Trophoblast cell (in vitro differentiated cells and primary cell): ENCODE data around the gene VPS9D1. TPM values are rescaled to one million over a fixed set of nuclear protein-coding genes. Genes with fewer than 3 reads are reported as not detected.
A peak's percentile ranks its signal among the peaks of the same experiment; 100 is the strongest.

Source experiments
- DNase-seq, 2 donors: peaks; one replicate each; pipeline ENCODE4 v3.0.0-alpha.2; 2016
- H2AFZ ChIP-seq: 2 replicates; pipeline ENCODE4 v1.6.1; 2013; ENCODE audit warnings: low read length, moderate library complexity, mild to moderate bottlenecking; ENCODE audit not compliant: insufficient read depth, poor library complexity
- H2AK5ac ChIP-seq: 2 replicates; pipeline ENCODE4 v1.6.1; 2013; ENCODE audit warnings: mild to moderate bottlenecking, low read length
- H2BK120ac ChIP-seq: 2 replicates; pipeline ENCODE4 v1.6.1; 2013; ENCODE audit warnings: low read length, mild to moderate bottlenecking, moderate library complexity; ENCODE audit not compliant: insufficient read depth, poor library complexity
- H2BK12ac ChIP-seq: 2 replicates; pipeline ENCODE4 v1.6.1; 2013; ENCODE audit warnings: mild to moderate bottlenecking, low read length, moderate library complexity
- H2BK5ac ChIP-seq: 2 replicates; pipeline ENCODE4 v1.6.1; 2013; ENCODE audit warnings: low read length, low read depth, moderate library complexity, mild to moderate bottlenecking; ENCODE audit not compliant: poor library complexity
- H3K14ac ChIP-seq: 2 replicates; pipeline ENCODE4 v1.6.1; 2013; ENCODE audit warnings: mild to moderate bottlenecking, low read length
- H3K18ac ChIP-seq: 2 replicates; pipeline ENCODE4 v1.6.1; 2013; ENCODE audit warnings: mild to moderate bottlenecking, low read length
- H3K23ac ChIP-seq: 2 replicates; pipeline ENCODE4 v1.6.1; 2013; ENCODE audit warnings: low read length
- H3K27ac ChIP-seq: 2 replicates; pipeline ENCODE4 v1.5.1; 2013; ENCODE audit warnings: low read depth, mild to moderate bottlenecking, inconsistent platforms, low read length, moderate library complexity
- H3K27me3 ChIP-seq: 2 replicates; pipeline ENCODE4 v1.6.1; 2013; ENCODE audit warnings: inconsistent platforms, mild to moderate bottlenecking, low read length, moderate library complexity; ENCODE audit not compliant: insufficient read depth
- H3K36me3 ChIP-seq, 2 experiments: 1 replicate in 1 of 2; 2 replicates in 1 of 2; pipeline ENCODE4 v1.6.1; 2013; ENCODE audit warnings: low read length in 2 of 2, mild to moderate bottlenecking in 2 of 2, moderate library complexity in 1 of 2; ENCODE audit not compliant: insufficient read depth in 2 of 2, control insufficient read depth in 1 of 2
- H3K4ac ChIP-seq: 2 replicates; pipeline ENCODE4 v1.6.1; 2013; ENCODE audit warnings: low read depth, mild to moderate bottlenecking, low read length, moderate library complexity
- H3K4me1 ChIP-seq, 2 experiments: 1 replicate in 1 of 2; 2 replicates in 1 of 2; pipeline ENCODE4 v1.6.1; 2013; ENCODE audit warnings: low read length in 2 of 2, mild to moderate bottlenecking in 2 of 2, moderate library complexity in 1 of 2; ENCODE audit not compliant: insufficient read depth in 2 of 2, control insufficient read depth in 1 of 2
- H3K4me2 ChIP-seq: 2 replicates; pipeline ENCODE4 v1.6.1; 2013; ENCODE audit warnings: inconsistent platforms, mild to moderate bottlenecking, low read length, moderate library complexity
- H3K4me3 ChIP-seq: 2 replicates; pipeline ENCODE4 v1.5.1; 2013; ENCODE audit warnings: mild to moderate bottlenecking, low read depth, low read length, inconsistent platforms
- H3K79me1 ChIP-seq: one replicate; pipeline ENCODE4 v1.6.1; 2013; ENCODE audit warnings: low read length
- H3K79me2 ChIP-seq: 2 replicates; pipeline ENCODE4 v1.6.1; 2013; ENCODE audit warnings: low read length, mild to moderate bottlenecking; ENCODE audit not compliant: control insufficient read depth, insufficient read depth, poor library complexity
- H3K9ac ChIP-seq: 2 replicates; pipeline ENCODE4 v1.6.1; 2013; ENCODE audit warnings: mild to moderate bottlenecking, low read length
- H3K9me3 ChIP-seq: 2 replicates; pipeline ENCODE4 v1.6.1; 2013; ENCODE audit warnings: low read depth, mild to moderate bottlenecking, control low read depth, inconsistent platforms, low read length; ENCODE audit not compliant: insufficient read depth
- H4K12ac ChIP-seq: 2 replicates; pipeline ENCODE4 v1.6.1; 2013; ENCODE audit warnings: low read depth, mild to moderate bottlenecking, low read length, moderate library complexity
- H4K8ac ChIP-seq: 2 replicates; pipeline ENCODE4 v1.6.1; 2013; ENCODE audit warnings: low read depth, mild to moderate bottlenecking, low read length, moderate library complexity
- H4K91ac ChIP-seq: one replicate; pipeline ENCODE4 v1.6.1; 2013; ENCODE audit warnings: low read depth, mild to moderate bottlenecking, low read length, moderate library complexity
- WGBS: extraction: QIAGEN DNeasy Blood & Tissue Kit; methylation state at CpG from one replicate; pipeline ENCODE4 v1.1.7; 2013; ENCODE audit warnings: missing lambda C conversion rate; ENCODE audit not compliant: insufficient read length, insufficient coverage; ENCODE audit errors: extremely low coverage; 5-methylcytosine and 5-hydroxymethylcytosine counted together
- polyA plus RNA-seq: library from polyadenylated mRNA; stranded (reverse); fragments of 200-250 nt; gene quantifications from 2 replicates; pipeline ENCODE4 v1.2.3, GENCODE V29; 2013

VPS9D1 gene, protein sequence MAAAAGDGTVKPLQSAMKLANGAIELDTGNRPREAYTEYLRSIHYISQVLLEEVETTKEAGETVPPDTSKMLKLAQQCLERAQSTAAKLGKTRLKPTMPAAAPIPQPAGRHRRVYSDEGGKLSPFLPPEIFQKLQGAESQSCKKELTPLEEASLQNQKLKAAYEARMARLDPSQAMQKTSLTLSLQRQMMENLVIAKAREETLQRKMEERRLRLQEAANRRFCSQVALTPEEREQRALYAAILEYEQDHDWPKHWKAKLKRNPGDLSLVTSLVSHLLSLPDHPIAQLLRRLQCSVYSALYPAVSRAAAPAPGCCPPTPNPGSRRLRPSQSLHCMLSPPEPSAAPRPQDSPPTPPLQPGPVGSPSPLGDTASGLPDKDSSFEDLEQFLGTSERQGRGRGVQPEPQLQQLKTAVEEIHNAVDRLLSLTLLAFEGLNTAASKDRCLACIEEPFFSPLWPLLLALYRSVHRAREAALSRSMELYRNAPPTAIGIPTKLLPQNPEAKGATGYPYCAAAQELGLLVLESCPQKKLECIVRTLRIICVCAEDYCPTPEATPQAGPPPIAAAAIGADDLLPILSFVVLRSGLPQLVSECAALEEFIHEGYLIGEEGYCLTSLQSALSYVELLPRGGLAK
- 4.8 TPM in 2 replicates for polyA plus RNA-seq

DNA sequence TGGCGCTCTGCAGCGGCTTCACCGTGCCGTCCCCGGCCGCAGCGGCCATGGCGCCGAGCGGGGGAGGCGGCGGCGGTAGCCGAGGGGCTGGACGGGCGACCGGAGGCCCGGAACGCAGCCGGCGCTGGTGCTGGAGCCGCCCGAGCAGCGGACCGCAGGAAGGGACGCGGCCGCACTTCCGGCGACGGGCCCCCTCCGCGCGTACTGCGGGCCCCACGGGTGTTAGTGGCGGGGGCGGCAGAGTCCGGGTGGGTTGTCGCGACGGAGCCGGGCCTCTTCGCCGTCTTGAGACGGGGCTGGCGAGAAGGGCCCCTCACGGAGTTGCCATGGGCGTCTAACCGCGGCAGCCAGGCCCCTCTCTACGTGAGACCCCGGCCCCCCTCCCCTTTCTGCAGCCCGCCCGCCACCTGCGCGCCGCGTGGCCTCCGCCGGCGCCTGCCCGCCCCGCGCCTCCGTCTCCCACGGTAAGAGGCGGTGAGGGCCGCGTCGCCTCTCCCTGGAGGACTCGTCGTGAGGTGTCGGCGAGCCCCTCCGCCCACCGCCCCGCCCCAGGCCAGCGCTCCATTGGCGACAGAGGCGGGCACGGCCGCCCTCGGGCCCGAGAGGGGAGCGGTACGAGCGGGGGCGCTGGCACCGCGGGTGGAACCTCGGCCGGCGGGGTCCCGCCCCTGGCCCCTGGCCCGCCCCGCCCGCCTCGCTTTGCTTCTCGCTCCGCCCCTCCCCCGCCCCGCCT lies at the start of gene VPS9D1, which contains the start of gene ZNF276:
TSS of gene VPS9D1 (minus strand) at position 86 of the 733 bp plus-strand sequence. CDS start at position 49, 37 bp downstream.
TSS of gene ZNF276 (plus strand) at position 725 of the 733 bp plus-strand sequence. CDS start 104 bp downstream, outside the sequence.
- Histone ChIP-seq H4K12ac (peak within 1 kb of the TSS; percentile 95), H3K27ac (peak within 1 kb of the TSS; percentile 83), H3K27me3 (no peaks in the 10 kb centered on the region), H3K9me3 (peaks cover 5% of the 10 kb centered on the region), H4K8ac (peak within 1 kb of the TSS; percentile 99), H3K9ac (peak within 1 kb of the TSS; percentile 90), H2BK12ac (no peak within 1 kb of the TSS), H3K4me3 (peak within 1 kb of the TSS; percentile 95), H2BK120ac (peak within 1 kb of the TSS; percentile 83), H3K4me1 (peaks cover 8 to 13% of the 10 kb centered on the region in 2 experiments), H3K18ac (peak within 1 kb of the TSS; percentile 94), H2AFZ (peak within 1 kb of the TSS; percentile 85), H3K23ac (no peak within 1 kb of the TSS), H3K79me1 (peaks cover 14% of the 10 kb centered on the region), H2AK5ac (no peak within 1 kb of the TSS), H3K14ac (peak within 1 kb of the TSS; percentile 93), H2BK5ac (peak within 1 kb of the TSS; percentile 79), H3K4me2 (peak within 1 kb of the TSS; percentile 93), H3K79me2 (peaks cover 9% of the 10 kb centered on the region), H3K4ac (peak within 1 kb of the TSS; percentile 84), H4K91ac (peak within 1 kb of the TSS; percentile 85), H3K36me3 (peaks cover 21 to 23% of the 10 kb centered on the region in 2 experiments)
- no CpG with 5 or more reads among the region's 103 CpGs for WGBS
- DNase-seq = peak; percentile 80 to 84

GRCh38 chr16:89770367-89770766 lies 49.7 kb upstream of the VPS9D1 start:
- no peaks in the 10 kb centered on the region for H3K4me1 ChIP-seq
- H3K79me1 ChIP-seq = no peaks in the 10 kb centered on the region
- H2BK12ac ChIP-seq = no peak overlapping the region
- H3K18ac ChIP-seq = no peak overlapping the region
- no peak overlapping the region for H3K4me2 ChIP-seq
- no CpG with 5 or more reads among the region's 16 CpGs for WGBS
- H3K27me3 ChIP-seq = no peaks in the 10 kb centered on the region
- H2AK5ac ChIP-seq = no peak overlapping the region
- no peak overlapping the region for H3K4ac ChIP-seq
- no peak overlapping the region for H4K91ac ChIP-seq
- H2BK120ac ChIP-seq = no peak overlapping the region
- H3K79me2 ChIP-seq = no peaks in the 10 kb centered on the region
- H3K27ac ChIP-seq = no peak overlapping the region
- H3K36me3 ChIP-seq = peaks cover 69 to 72% of the 10 kb centered on the region in 2 experiments
- no peak overlapping the region for H3K9ac ChIP-seq
- no peak overlapping the region for H2AFZ ChIP-seq
- no peak overlapping the region for H4K8ac ChIP-seq
- peak overlapping the region; percentile 7 for H4K12ac ChIP-seq
- no peak for DNase-seq
- H3K9me3 ChIP-seq = peaks cover 3% of the 10 kb centered on the region
- no peak overlapping the region for H3K14ac ChIP-seq
- H3K4me3 ChIP-seq = no peak overlapping the region
- H3K23ac ChIP-seq = no peak overlapping the region
- no peak overlapping the region for H2BK5ac ChIP-seq

GRCh38 chr16:89765292-89765830 lies 44.7 kb upstream of the VPS9D1 start:
- Histone ChIP-seq H3K23ac (no peak overlapping the region), H2BK120ac (no peak overlapping the region), H3K27me3 (no peaks in the 10 kb centered on the region), H3K14ac (no peak overlapping the region), H3K4me1 (no peaks in the 10 kb centered on the region), H3K4me3 (no peak overlapping the region), H2BK12ac (no peak overlapping the region), H3K79me1 (no peaks in the 10 kb centered on the region), H3K18ac (no peak overlapping the region), H3K4me2 (no peak overlapping the region), H3K36me3 (peaks cover 66 to 68% of the 10 kb centered on the region in 2 experiments), H4K91ac (no peak overlapping the region), H3K79me2 (no peaks in the 10 kb centered on the region), H4K8ac (no peak overlapping the region), H3K27ac (no peak overlapping the region), H2AK5ac (no peak overlapping the region), H3K4ac (no peak overlapping the region), H2BK5ac (no peak overlapping the region), H3K9me3 (no peaks in the 10 kb centered on the region), H3K9ac (no peak overlapping the region), H2AFZ (no peak overlapping the region), H4K12ac (no peak overlapping the region)
- WGBS = no CpG with 5 or more reads among the region's 10 CpGs
- DNase-seq = peak; percentile 11 to 57

DNA sequence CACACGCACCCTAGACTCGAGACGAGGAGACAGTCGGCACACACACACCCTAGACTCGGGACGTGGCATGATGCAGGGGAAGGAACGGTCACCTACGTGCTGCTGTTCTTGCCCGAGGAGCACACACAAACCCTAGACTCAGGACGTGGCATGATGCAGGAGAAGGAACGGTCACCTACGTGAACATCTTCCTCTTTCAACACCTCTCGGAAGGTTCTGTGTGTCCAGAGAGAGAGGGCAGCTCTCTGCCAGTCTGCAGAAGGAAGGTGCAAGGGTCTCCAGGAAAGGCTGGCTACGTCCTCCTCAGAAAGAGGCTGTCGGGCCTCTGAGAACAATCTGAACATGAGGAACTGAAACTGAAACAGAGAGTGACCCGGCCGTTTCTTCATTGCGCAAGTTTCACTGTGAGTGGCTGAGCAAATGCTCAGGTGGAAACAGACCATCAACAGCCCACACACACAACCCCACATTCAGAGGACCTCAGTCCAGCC lies 44.1 kb upstream of the VPS9D1 start:
- H2AFZ ChIP-seq = no peak overlapping the region
- H3K14ac ChIP-seq = no peak overlapping the region
- H4K12ac ChIP-seq = no peak overlapping the region
- no peaks in the 10 kb centered on the region for H3K79me1 ChIP-seq
- no peaks in the 10 kb centered on the region for H3K79me2 ChIP-seq
- no peak overlapping the region for H4K91ac ChIP-seq
- H3K36me3 ChIP-seq = peaks cover 66 to 68% of the 10 kb centered on the region in 2 experiments
- H3K9ac ChIP-seq = no peak overlapping the region
- peak; percentile 41 to 62 for DNase-seq
- WGBS = no CpG with 5 or more reads among the region's 18 CpGs
- H3K18ac ChIP-seq = no peak overlapping the region
- no peak overlapping the region for H2AK5ac ChIP-seq
- no peak overlapping the region for H3K4me3 ChIP-seq
- no peak overlapping the region for H2BK5ac ChIP-seq
- H4K8ac ChIP-seq = no peak overlapping the region
- no peaks in the 10 kb centered on the region for H3K27me3 ChIP-seq
- no peaks in the 10 kb centered on the region for H3K9me3 ChIP-seq
- no peak overlapping the region for H3K27ac ChIP-seq
- no peak overlapping the region for H3K23ac ChIP-seq
- no peak overlapping the region for H2BK12ac ChIP-seq
- H2BK120ac ChIP-seq = no peak overlapping the region
- no peak overlapping the region for H3K4ac ChIP-seq
- H3K4me1 ChIP-seq = no peaks in the 10 kb centered on the region
- no peak overlapping the region for H3K4me2 ChIP-seq
